Measurements from ENCODE around the gene TNRC6C.
A peak's percentile ranks its signal among the peaks of the same experiment; 100 is the strongest.
"Not testable (repeated sequence)": the region's sequence is repeated elsewhere in the genome, so short reads cannot be mapped to it uniquely, and the experiment has no call there.

The TNRC6C gene

GRCh38 chr17:78113804-78114785 is 155.6 kb downstream of the TNRC6C start:
- H3K4me3 ChIP-seq (ENCODE audit: low read length): no peak overlapping the region
- DNase-seq (ENCODE audit: low read depth, low spot score): no peak

GRCh38 chr17:78114831-78115723 is 156.6 kb downstream of the TNRC6C start:
- no peak overlapping the region for H3K4me3 ChIP-seq (ENCODE audit: low read length)
- no peak for DNase-seq (ENCODE audit: low read depth, low spot score)

GRCh38 chr17:78115803-78116202 is 157.3 kb downstream of the TNRC6C start:
- DNase-seq (ENCODE audit: low read depth, low spot score); H3K4me3 ChIP-seq (ENCODE audit: low read length): not testable (repeated sequence)

DNA sequence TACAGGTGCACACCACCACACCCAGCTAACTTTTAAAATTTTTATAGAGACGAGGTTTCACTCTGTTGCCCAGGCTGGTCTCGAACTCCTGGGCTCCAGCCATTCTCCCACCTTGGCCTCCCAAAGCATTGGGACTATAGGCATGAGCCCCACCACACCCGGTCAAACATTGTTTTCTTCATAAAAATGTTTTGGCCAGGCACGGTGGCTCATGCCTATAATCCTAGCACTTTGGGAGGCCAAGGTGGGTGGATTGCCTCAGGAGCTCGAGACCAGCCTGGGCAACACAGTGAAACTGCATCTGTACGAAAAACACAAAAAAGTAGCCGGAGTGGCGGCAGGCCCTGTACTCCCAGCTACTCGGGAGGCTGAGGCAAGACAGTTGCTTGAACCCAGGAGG is 157.9 kb downstream of the TNRC6C start:
- no peak for DNase-seq (ENCODE audit: low read depth, low spot score)
- H3K4me3 ChIP-seq (ENCODE audit: low read length): no peak overlapping the region

DNA sequence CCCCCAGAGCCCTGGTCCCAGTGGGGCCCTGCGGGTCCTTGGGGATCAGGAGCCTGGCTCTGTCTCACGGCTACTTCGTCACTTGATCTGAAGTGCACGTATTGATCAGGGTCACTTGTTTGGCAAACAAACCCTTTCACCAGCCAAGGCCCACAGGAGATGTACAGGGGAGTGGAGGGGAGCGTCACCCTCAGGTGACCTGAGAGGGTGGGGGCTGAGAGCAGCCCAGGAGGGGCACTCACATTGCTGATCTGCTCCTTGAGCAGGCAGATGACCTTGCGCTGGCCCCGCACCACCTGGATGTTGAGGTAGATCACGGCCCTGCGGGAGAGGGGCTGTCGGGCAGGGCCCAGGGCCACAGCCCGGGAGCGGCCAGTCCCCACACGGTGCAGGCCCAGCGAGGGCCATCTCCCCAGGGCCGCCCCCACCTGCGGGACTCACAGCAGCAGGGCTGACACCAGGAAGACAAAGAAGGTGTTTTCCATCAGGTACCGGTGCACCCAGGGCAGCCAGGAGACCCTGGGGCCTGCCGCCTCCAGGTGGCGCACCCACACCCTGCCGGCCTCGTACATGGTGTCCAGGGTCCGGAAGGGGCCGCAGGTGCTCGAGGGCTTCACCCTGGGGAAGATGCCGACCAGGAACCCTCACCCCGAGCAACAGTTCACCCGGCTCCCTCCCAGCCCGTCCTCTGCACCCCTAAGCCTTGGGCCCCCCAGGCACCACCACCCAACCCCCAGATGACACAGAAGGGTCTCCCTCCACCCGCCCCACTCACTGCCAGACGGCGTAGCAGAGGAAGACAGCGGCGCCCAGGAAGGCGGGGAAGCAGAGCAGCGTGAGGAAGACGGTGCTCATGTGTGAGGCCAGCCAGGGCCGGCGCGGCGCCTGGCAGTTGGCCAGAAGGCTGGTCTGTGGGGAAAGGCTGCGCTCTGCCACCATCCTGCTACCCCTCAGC is 158.8 kb downstream of the TNRC6C start:
- H3K4me3 ChIP-seq (ENCODE audit: low read length): no peak overlapping the region
- no peak for DNase-seq (ENCODE audit: low read depth, low spot score)

DNA sequence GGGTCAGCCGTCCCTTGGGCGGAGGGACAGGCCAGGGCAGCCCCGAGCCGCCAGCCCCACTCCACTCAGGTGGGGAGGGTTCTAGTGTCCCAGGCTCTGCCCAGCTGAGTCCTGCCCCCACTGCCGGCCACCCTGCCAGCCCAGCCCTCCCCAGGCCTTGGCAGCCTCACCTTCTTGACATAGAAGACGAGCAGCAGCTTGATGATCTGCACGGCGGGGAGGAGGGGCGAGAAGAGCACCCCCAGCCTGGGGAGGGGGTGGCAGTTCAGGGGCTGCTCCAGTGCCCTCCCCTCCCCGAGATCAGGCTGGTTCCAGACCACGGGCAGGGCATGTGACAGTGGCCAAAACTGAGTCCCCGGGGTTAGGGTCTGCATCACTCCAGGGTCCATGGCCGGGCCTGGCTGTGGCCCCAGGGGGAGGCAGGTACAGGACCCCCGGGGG is 160.3 kb downstream of the TNRC6C start:
- H3K4me3 ChIP-seq (ENCODE audit: low read length): no peak overlapping the region
- DNase-seq (ENCODE audit: low read depth, low spot score): no peak

- DNase-seq (ENCODE audit: low read depth, low spot score): no peak
- H3K4me3 ChIP-seq (ENCODE audit: low read length): no peak overlapping the region
Measured at GRCh38 chr17:78120537-78120936, 162.0 kb downstream of the TNRC6C start.

GRCh38 chr17:78120971-78121800 is 162.7 kb downstream of the TNRC6C start:
- peak; percentile 68 for DNase-seq (ENCODE audit: low read depth, low spot score)
- peak overlapping the region; percentile 28 for H3K4me3 ChIP-seq (ENCODE audit: low read length)

DNA sequence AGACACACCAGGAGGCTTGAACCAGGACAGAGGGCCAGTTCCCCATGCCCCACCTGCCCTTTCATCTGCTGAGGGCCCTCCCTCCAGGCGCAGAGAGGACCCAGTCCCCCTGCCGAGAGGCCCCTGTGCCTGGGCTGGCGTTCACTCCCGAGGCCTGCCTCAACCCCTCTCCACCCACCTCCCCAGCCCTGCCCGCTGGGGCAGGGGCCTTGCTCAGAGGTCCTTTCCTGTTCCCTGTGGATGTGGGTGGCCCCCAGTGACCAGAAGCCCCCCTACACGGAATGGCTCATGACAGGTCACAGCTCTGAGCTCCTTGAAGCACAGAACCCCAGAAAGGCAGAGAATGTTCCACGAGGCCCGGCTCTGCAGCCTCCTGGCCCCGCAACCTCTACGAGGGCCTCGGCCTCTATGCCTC is 163.3 kb downstream of the TNRC6C start:
- no peak for DNase-seq (ENCODE audit: low read depth, low spot score)
- H3K4me3 ChIP-seq (ENCODE audit: low read length): peak overlapping the region; percentile 28

DNA sequence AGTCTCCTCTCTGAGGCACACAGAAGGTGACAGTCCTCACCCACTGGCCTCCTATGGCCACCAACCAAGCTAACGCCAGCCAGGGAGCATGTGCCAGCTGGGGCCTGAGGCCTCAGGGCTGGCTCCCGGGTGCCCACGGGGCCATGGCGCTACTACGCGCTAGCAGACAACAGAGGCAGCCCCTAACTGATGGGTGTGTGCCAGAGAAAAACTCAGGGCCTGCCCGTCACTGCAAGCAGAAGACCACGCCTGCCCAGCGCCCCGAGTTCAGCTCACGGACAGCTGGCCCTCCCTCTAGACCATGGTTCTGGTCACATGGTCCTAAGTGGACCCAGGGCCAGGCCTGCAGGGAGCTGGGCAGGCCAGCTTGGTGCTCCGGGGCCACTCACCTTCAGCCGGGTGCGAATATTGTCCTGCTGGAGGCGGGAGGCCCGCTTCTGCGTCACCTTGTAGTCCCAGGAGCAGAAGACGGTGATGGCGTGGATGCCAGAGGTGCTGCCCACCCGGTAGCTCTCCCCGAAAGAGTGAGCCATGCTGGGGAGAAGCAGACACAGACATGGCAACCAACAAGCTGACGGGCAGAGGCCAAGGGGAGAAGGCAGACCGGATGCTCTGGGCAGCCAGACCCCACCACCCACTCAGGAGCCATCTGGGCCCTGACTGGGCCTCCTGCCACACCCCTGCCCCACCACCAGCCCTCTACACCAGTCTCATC is 163.9 kb downstream of the TNRC6C start:
- no peak overlapping the region for H3K4me3 ChIP-seq (ENCODE audit: low read length)
- DNase-seq (ENCODE audit: low read depth, low spot score): no peak

DNA sequence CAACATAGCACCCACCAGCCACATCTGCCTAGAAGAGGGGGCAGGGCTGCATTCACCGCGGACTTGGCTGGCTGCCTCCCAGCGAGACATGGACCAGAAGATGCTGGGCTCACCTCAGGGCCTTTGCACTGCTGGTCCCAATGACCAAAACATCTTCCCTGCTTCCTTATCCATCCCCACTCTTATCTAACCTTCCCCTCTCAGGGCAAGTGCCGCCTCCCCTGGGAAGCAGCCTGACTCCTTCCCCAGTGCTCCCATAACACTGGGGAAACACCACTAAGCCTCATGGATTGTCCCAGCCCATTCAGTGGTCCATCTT is 164.4 kb downstream of the TNRC6C start:
- no peak for DNase-seq (ENCODE audit: low read depth, low spot score)
- H3K4me3 ChIP-seq (ENCODE audit: low read length): no peak overlapping the region

GRCh38 chr17:78123258-78123929 is 164.9 kb downstream of the TNRC6C start:
- DNase-seq (ENCODE audit: low read depth, low spot score): no peak
- H3K4me3 ChIP-seq (ENCODE audit: low read length): no peak overlapping the region

- H3K4me3 ChIP-seq (ENCODE audit: low read length): no peak overlapping the region
- DNase-seq (ENCODE audit: low read depth, low spot score): no peak
Measured at GRCh38 chr17:78124081-78124835, 165.8 kb downstream of the TNRC6C start.

DNA sequence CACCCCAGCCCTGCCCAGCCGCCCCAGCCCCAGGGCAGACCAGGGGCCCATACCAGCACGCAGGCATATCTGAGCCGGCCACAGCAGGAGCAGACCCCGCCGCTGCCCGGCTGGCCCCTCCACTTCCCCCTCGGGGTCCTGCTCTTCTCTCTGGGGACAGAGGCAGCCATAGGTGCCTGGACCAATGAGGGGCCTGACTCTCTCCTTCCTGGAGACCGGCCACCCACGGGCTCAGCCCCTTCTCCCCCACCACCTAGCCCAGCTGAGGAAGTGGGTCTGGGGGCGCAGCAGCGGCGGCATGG is 166.3 kb downstream of the TNRC6C start:
- H3K4me3 ChIP-seq (ENCODE audit: low read length): no peak overlapping the region
- DNase-seq (ENCODE audit: low read depth, low spot score): no peak

DNA sequence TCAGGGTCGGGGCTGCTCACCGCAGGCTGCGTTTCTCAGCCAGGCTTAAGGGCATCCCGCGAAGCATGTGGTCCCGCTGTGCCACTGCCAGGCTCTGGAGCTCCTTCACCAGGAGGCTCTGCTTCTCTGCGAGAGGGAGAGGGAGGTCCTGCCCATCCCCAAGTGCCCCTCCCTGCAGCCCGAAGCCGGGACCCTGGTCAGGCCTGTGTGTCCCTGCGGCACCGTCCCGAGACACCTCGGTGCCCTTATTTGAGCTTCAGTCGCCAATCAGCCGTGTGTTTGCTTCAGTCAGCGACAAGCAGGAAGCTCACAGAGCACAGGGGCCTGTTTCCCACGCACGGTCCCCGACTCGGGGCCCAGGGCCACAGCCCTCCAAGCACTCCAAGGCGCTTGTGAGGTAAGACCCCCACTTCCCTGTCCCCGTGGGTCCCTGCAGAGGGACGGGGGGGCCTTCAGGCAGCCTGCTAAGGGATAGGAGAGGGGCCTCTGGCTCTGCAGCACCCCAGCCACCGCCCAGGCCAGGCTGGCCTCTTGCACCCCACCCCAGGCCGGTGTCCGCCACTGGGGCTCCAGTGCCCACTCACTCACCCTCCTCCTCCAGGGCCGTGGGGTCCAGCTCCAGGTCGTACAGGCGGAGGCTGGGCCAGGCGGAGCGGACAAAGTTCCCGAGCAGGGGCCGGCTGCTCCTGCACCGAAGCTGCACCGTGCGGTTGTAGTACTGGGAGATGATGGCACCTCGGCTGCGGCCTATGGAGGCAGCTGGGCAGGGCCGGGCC is 166.8 kb downstream of the TNRC6C start:
- DNase-seq (ENCODE audit: low read depth, low spot score): no peak
- H3K4me3 ChIP-seq (ENCODE audit: low read length): no peak overlapping the region
